GM19467 (cell line): ENCODE measurements around the gene CMIP.

Experiments used
- ATAC-seq: cut with Tn5 transposase; IDR thresholded peaks from one replicate; pipeline ENCODE4 v1.9.1; 2021; ENCODE audit warnings: mild to moderate bottlenecking, moderate library complexity; ENCODE audit not compliant: unreplicated experiment

The CMIP gene

GRCh38 chr16:81546781-81547180 lies 102.2 kb downstream of the CMIP start:
- no peak for ATAC-seq

GRCh38 chr16:81547194-81547938 lies 102.8 kb downstream of the CMIP start:
- ATAC-seq = no peak

GRCh38 chr16:81547939-81548216 lies 103.3 kb downstream of the CMIP start:
- ATAC-seq = no peak

- no peak for ATAC-seq
These were observed 103.9 kb downstream of the CMIP start for GRCh38 chr16:81548551-81548875.

- no peak for ATAC-seq
These were observed 104.4 kb downstream of the CMIP start for GRCh38 chr16:81548876-81549546.

- ATAC-seq = no peak
These were observed 105.2 kb downstream of the CMIP start for GRCh38 chr16:81549547-81550431.

- no peak for ATAC-seq
These were observed 105.8 kb downstream of the CMIP start for GRCh38 chr16:81550432-81550808.

GRCh38 chr16:81551151-81551808 lies 106.7 kb downstream of the CMIP start:
- ATAC-seq = no peak

- no peak for ATAC-seq
These were observed 107.3 kb downstream of the CMIP start for GRCh38 chr16:81551821-81552304.

- no peak for ATAC-seq
These were observed 108.1 kb downstream of the CMIP start for GRCh38 chr16:81552743-81553079.

- ATAC-seq = no peak
These were observed 108.6 kb downstream of the CMIP start for GRCh38 chr16:81553080-81553813.

- no peak for ATAC-seq
These were observed 109.4 kb downstream of the CMIP start for GRCh38 chr16:81553814-81554675.

GRCh38 chr16:81554979-81555378 lies 110.4 kb downstream of the CMIP start:
- no peak for ATAC-seq

- ATAC-seq = no peak
These were observed 111.1 kb downstream of the CMIP start for GRCh38 chr16:81555660-81556059.

- ATAC-seq = no peak
These were observed 112.2 kb downstream of the CMIP start for GRCh38 chr16:81556715-81557284.

- ATAC-seq = no peak
These were observed 113.5 kb downstream of the CMIP start for GRCh38 chr16:81558077-81558443.

GRCh38 chr16:81558444-81559175 lies 114.0 kb downstream of the CMIP start:
- ATAC-seq = no peak

GRCh38 chr16:81560979-81561657 lies 116.5 kb downstream of the CMIP start:
- no peak for ATAC-seq
